Aorta (tissue), 5 donors: Measurements from ENCODE around the gene NBEA. TPM values are rescaled to one million over a fixed set of nuclear protein-coding genes. Genes with fewer than 3 reads are reported as not detected.

Experiments
- ATAC-seq: fragments of 200-7000 bp; cut with Tn5 transposase; one replicate; pipeline ENCODE4 v1.9.1; 2022; ENCODE audit warnings: moderate library complexity; ENCODE audit not compliant: low FRiP score
- DNase-seq, 2 donors: peaks; one replicate each; pipeline ENCODE4 v3.0.0-alpha.2; 2020
- H3K27ac ChIP-seq, 2 donors: one replicate each; pipeline ENCODE4 v1.5.1; 2013; ENCODE audit warnings: low read length in 2 of 2, mild to moderate bottlenecking in 2 of 2, moderate library complexity in 2 of 2, control low read depth in 1 of 2, inconsistent platforms in 1 of 2, low read depth in 1 of 2
- H3K27me3 ChIP-seq, 2 donors: one replicate each; pipeline ENCODE4 v1.6.1; 2013; ENCODE audit warnings: control low read depth in 1 of 2, low read length in 1 of 2, mild to moderate bottlenecking in 1 of 2, moderate library complexity in 1 of 2; ENCODE audit not compliant: insufficient read depth in 2 of 2, control insufficient read depth in 1 of 2
- H3K36me3 ChIP-seq, 2 donors: one replicate each; pipeline ENCODE4 v1.6.1; 2013; ENCODE audit warnings: control low read depth in 1 of 2, low read length in 1 of 2, mild to moderate bottlenecking in 1 of 2; ENCODE audit not compliant: insufficient read depth in 2 of 2, control insufficient read depth in 1 of 2
- H3K4me1 ChIP-seq, 2 donors: one replicate each; pipeline ENCODE4 v1.6.1; 2013; ENCODE audit warnings: low read length in 2 of 2, control low read depth in 1 of 2, mild to moderate bottlenecking in 1 of 2, moderate library complexity in 1 of 2; ENCODE audit not compliant: insufficient read depth in 2 of 2, control insufficient read depth in 1 of 2
- H3K4me3 ChIP-seq, 2 donors: one replicate each; pipeline ENCODE4 v1.5.1; 2013; ENCODE audit warnings: low read length in 2 of 2, control low read depth in 1 of 2, mild to moderate bottlenecking in 1 of 2
- H3K9me3 ChIP-seq: one replicate; pipeline ENCODE4 v1.6.1; 2013; ENCODE audit warnings: mild to moderate bottlenecking, low read length; ENCODE audit not compliant: control insufficient read depth
- WGBS, 2 donors: extraction: QIAGEN DNeasy Blood & Tissue Kit; methylation state at CpG; one replicate each; pipeline ENCODE4 v1.1.7; 2013; 5-methylcytosine and 5-hydroxymethylcytosine counted together
- intact Hi-C, 2 donors: fragments of 100-400 bp; cut with DNase I; formaldehyde crosslinking; loops; one replicate each; pipeline versions ENCODE4 v1.14.2 to v1.15.0; 2022
- long read RNA-seq, 2 donors: library from polyadenylated mRNA; unstranded; transcript quantifications; one replicate each; pipeline ENCODE4 v2.0.0, GENCODE V29; 2020 to 2021
- polyA plus RNA-seq, 2 donors: library from polyadenylated mRNA; stranded (reverse); fragments of 200-250 nt; gene quantifications; one replicate each; pipeline ENCODE4 v1.2.3, GENCODE V29; 2013
- total RNA-seq, 2 donors: library from RNA; stranded (reverse); fragmentation: NEBNext Ultra II Directional; extraction: Animal tissue kit (Norgen Biotek cat#: 25700); gene quantifications; one replicate each; pipeline ENCODE4 v1.2.1, GENCODE V29; 2021
- donor health status: healthy with polysubstance abuse.
- donor health status: Bipolar disorder and iron deficiency.
- donor health status: DM: no; HTN: no; CAD: no.
- donor health status: DM: no; HTN: no; CAD: no.
- donor health status: DM: yes; HTN: yes; CAD: no.

Gene NBEA
- total RNA-seq, result 10 to 100 TPM; 14.0 to 14.7 TPM
- polyA plus RNA-seq, result 1 to 10 TPM; 1.9 to 3.5 TPM
- long read RNA-seq, donor 1, partial matches to known transcripts, result 4 of 10 reads
- long read RNA-seq, donor 1, other reads (novel, unspliced or antisense), result 6 of 10 reads
- long read RNA-seq, donor 2, partial matches to known transcripts, result 3 of 9 reads
- long read RNA-seq, donor 2, other reads (novel, unspliced or antisense), result 6 of 9 reads

GRCh38 chr13:34941835-34942731, at the start of gene NBEA:
TSS of gene NBEA (plus strand) at chr13:34942270. CDS start at chr13:34942821, 551 bp downstream.
- Histone ChIP-seq H3K27ac (no peak within 1 kb of the TSS), H3K4me3 (peak within 1 kb of the TSS; percentile 57 to 98), H3K9me3 (no peaks in the 10 kb centered on the region), H3K4me1 (peaks cover 0 to 3% of the 10 kb centered on the region in 2 donors), H3K27me3 (no peaks in the 10 kb centered on the region), H3K36me3 (no peaks in the 10 kb centered on the region)
- peak; percentile 86 to 92 for DNase-seq
- ATAC-seq, result peak; percentile 83
- WGBS, 2 donors, result 0 to 1% methylated on average over 50 to 76 of the region's 76 CpGs
- intact Hi-C loops, result no loop called here

- DNase-seq (no peak), ATAC-seq (no peak)
- H3K36me3 ChIP-seq, result no peaks in the 10 kb centered on the region
- H3K9me3 ChIP-seq, result no peaks in the 10 kb centered on the region
- peaks cover 0 to 2% of the 10 kb centered on the region in 2 donors for H3K4me1 ChIP-seq
- H3K27me3 ChIP-seq, result no peaks in the 10 kb centered on the region
- intact Hi-C loops, result no loop called here
- no peak overlapping the region for H3K27ac ChIP-seq
- no peak overlapping the region for H3K4me3 ChIP-seq
- 82% methylated on average over 3 of the region's 3 CpGs for WGBS, 2 donors
Observed at GRCh38 chr13:34894756-34895155, 47.3 kb upstream of the NBEA start.

- Histone ChIP-seq H3K9me3 (no peaks in the 10 kb centered on the region), H3K4me3 (no peak overlapping the region), H3K36me3 (no peaks in the 10 kb centered on the region), H3K4me1 (no peaks in the 10 kb centered on the region), H3K27ac (no peak overlapping the region), H3K27me3 (no peaks in the 10 kb centered on the region)
- no peak for DNase-seq
- no peak for ATAC-seq
- intact Hi-C loops, result no loop called here
- 73 to 94% methylated on average over 3 of the region's 3 CpGs for WGBS, 2 donors
Observed at GRCh38 chr13:34897220-34897619, 44.9 kb upstream of the NBEA start.

- Histone ChIP-seq H3K9me3 (no peaks in the 10 kb centered on the region), H3K27ac (no peak overlapping the region), H3K27me3 (no peaks in the 10 kb centered on the region), H3K36me3 (no peaks in the 10 kb centered on the region), H3K4me3 (no peak overlapping the region), H3K4me1 (no peaks in the 10 kb centered on the region)
- WGBS, 2 donors, result 16 to 29% methylated on average over 6 of the region's 6 CpGs
- no peak for ATAC-seq
- DNase-seq, result no peak
- intact Hi-C loops, result no loop called here
Observed at GRCh38 chr13:34899888-34900287, 42.2 kb upstream of the NBEA start.

GRCh38 chr13:34900288-34900739, 41.8 kb upstream of the NBEA start:
- Histone ChIP-seq H3K4me3 (no peak overlapping the region), H3K36me3 (no peaks in the 10 kb centered on the region), H3K27me3 (no peaks in the 10 kb centered on the region), H3K9me3 (no peaks in the 10 kb centered on the region), H3K27ac (no peak overlapping the region), H3K4me1 (no peaks in the 10 kb centered on the region)
- intact Hi-C loops, result no loop called here
- no peak for DNase-seq
- 22 to 39% methylated on average over 2 of the region's 2 CpGs for WGBS, 2 donors
- no peak for ATAC-seq

- ATAC-seq (no peak), DNase-seq (no peak)
- Histone ChIP-seq H3K4me3 (no peak overlapping the region), H3K4me1 (no peaks in the 10 kb centered on the region), H3K27ac (no peak overlapping the region), H3K27me3 (no peaks in the 10 kb centered on the region), H3K9me3 (no peaks in the 10 kb centered on the region), H3K36me3 (no peaks in the 10 kb centered on the region)
- intact Hi-C loops, result no loop called here
- 48 to 53% methylated on average over 5 of the region's 5 CpGs for WGBS, 2 donors
Observed at GRCh38 chr13:34901572-34901971, 40.5 kb upstream of the NBEA start.

GRCh38 chr13:34911159-34911558, 30.9 kb upstream of the NBEA start:
- WGBS, 2 donors, result 68 to 73% methylated on average over 2 of the region's 2 CpGs
- ATAC-seq (no peak), DNase-seq (no peak)
- intact Hi-C loops, result no loop called here
- Histone ChIP-seq H3K4me1 (no peaks in the 10 kb centered on the region), H3K27me3 (no peaks in the 10 kb centered on the region), H3K27ac (no peak overlapping the region), H3K36me3 (no peaks in the 10 kb centered on the region), H3K9me3 (peaks cover 2% of the 10 kb centered on the region), H3K4me3 (no peak overlapping the region)

GRCh38 chr13:34913040-34913439, 29.0 kb upstream of the NBEA start:
- H3K9me3 ChIP-seq, result peaks cover 2% of the 10 kb centered on the region
- ATAC-seq (no peak), DNase-seq (no peak)
- H3K27me3 ChIP-seq, result no peaks in the 10 kb centered on the region
- intact Hi-C loops, result no loop called here
- WGBS, 2 donors, result 41 to 47% methylated on average over 6 of the region's 6 CpGs
- no peaks in the 10 kb centered on the region for H3K4me1 ChIP-seq
- no peak overlapping the region for H3K4me3 ChIP-seq
- no peaks in the 10 kb centered on the region for H3K36me3 ChIP-seq
- H3K27ac ChIP-seq, result no peak overlapping the region

- no peak overlapping the region for H3K27ac ChIP-seq
Observed at GRCh38 chr13:34914416-34914815, 27.7 kb upstream of the NBEA start.

More at GRCh38 chr13:34914416-34914815, 27.7 kb upstream of the NBEA start:
- intact Hi-C loops, result no loop called here
- Histone ChIP-seq H3K27me3 (no peaks in the 10 kb centered on the region), H3K4me1 (no peaks in the 10 kb centered on the region), H3K9me3 (peaks cover 2% of the 10 kb centered on the region), H3K4me3 (no peak overlapping the region), H3K36me3 (no peaks in the 10 kb centered on the region)
- DNase-seq (no peak), ATAC-seq (no peak)
- WGBS, 2 donors, result 2 to 3% methylated on average over 2 of the region's 2 CpGs
